A549 (cell line): ENCODE measurements around the gene PSMC6. TPM values are rescaled to one million over a fixed set of nuclear protein-coding genes. Genes with fewer than 3 reads are reported as not detected.
A peak's percentile ranks its signal among the peaks of the same experiment; 100 is the strongest.

Experiments used
- ATAC-seq, 2 experiments: fragments of 200-7000 bp in 1 of 2; fragments of >200 bp in 1 of 2; cut with Nextera tagmentation in 1 of 2; cut with Tn5 transposase in 1 of 2; 3 replicates each; pipeline versions ENCODE4 v1.8.0 to v1.9.1; 2018 to 2020; ENCODE audit warnings: mild to moderate bottlenecking in 1 of 2, moderate library complexity in 1 of 2
- CTCF ChIA-PET: fragments of 300-600 bp; sonication (Branson Sonifier 250); formaldehyde crosslinking; extraction: SDS; loops from one replicate; lab custom pipeline; 2021; ENCODE audit warnings: antibody characterized with exemption, inconsistent platforms; lab: Yijun Ruan, JAX
- POLR2A ChIA-PET: fragments of 350-600 bp; formaldehyde crosslinking; extraction: SDS; loops from one replicate; lab custom pipeline; 2021; ENCODE audit warnings: antibody characterized with exemption, inconsistent platforms; lab: Yijun Ruan, JAX
- DNase-seq, 2 experiments: peaks; one replicate each; pipeline versions ENCODE4 v3.0.0 to v3.0.0-alpha.2; 2011 to 2016; ENCODE audit warnings: low read depth in 1 of 2, low spot score in 1 of 2
- FAIRE-seq: peaks from 2 replicates; lab custom pipeline; 2011; peaks lifted over from hg19 to GRCh38; lab: Jason Lieb, UNC
- H3K27ac ChIP-seq, 2 experiments: fragments of >200 bp; sonication (Bioruptor Twin); formaldehyde crosslinking; 3 replicates each; pipeline ENCODE4 v1.5.1; 2016 to 2017
- H3K4me1 ChIP-seq: fragments of >200 bp; sonication (Bioruptor Twin); formaldehyde crosslinking; 3 replicates; pipeline ENCODE4 v1.6.1; 2016
- H3K4me2 ChIP-seq: fragments of >200 bp; sonication (Bioruptor Twin); formaldehyde crosslinking; 3 replicates; pipeline ENCODE4 v1.6.1; 2016
- H3K4me3 ChIP-seq: fragments of >200 bp; sonication (Bioruptor Twin); formaldehyde crosslinking; 3 replicates; pipeline ENCODE4 v1.5.1; 2016
- H3K9me3 ChIP-seq: fragments of >200 bp; sonication (Bioruptor Twin); formaldehyde crosslinking; 3 replicates; pipeline ENCODE4 v1.6.1; 2016
- BCL3 ChIP-seq: fragments of >200 bp; sonication (Bioruptor Twin); formaldehyde crosslinking; IDR thresholded peaks from 3 replicates; pipeline ENCODE4 v1.6.1; 2016
- CBX8 ChIP-seq: fragments of 200-600 bp; sonication (generic); IDR thresholded peaks from 2 replicates; pipeline ENCODE4 v1.6.1; 2016
- CHD4 ChIP-seq: fragments of 200-600 bp; sonication (generic); IDR thresholded peaks from 2 replicates; pipeline ENCODE4 v1.6.1; 2016; ENCODE audit warnings: antibody characterized with exemption, mild to moderate bottlenecking, borderline replicate concordance
- CTCF ChIP-seq: fragments of >200 bp; sonication (Bioruptor Twin); formaldehyde crosslinking; IDR thresholded peaks from 3 replicates; pipeline ENCODE4 v1.5.1; 2016
- EP300 ChIP-seq, 2 experiments: fragments of >200 bp; sonication (Bioruptor Twin); formaldehyde crosslinking; IDR thresholded peaks; 2 replicates in 1 of 2; 3 replicates in 1 of 2; pipeline ENCODE4 v1.6.1; 2016 to 2017
- ESRRA ChIP-seq: fragments of 150-350 bp; IDR thresholded peaks from 2 replicates; pipeline ENCODE4 v1.6.1; 2014; ENCODE audit warnings: mild to moderate bottlenecking, low read length, borderline replicate concordance
- FOXS1 ChIP-seq: fragments of 250-450 bp; sonication (Bioruptor Pico); IDR thresholded peaks from 2 replicates; pipeline ENCODE4 v1.5.0; 2020; ENCODE audit warnings: mild to moderate bottlenecking, moderate library complexity
- HES2 ChIP-seq: fragments of >200 bp; sonication (Bioruptor Twin); formaldehyde crosslinking; IDR thresholded peaks from 2 replicates; pipeline ENCODE4 v1.6.1; 2016
- KDM1A ChIP-seq: fragments of 200-600 bp; sonication (generic); IDR thresholded peaks from 2 replicates; pipeline ENCODE4 v1.6.1; 2016; ENCODE audit warnings: low read depth, mild to moderate bottlenecking
- MAFK ChIP-seq: fragments of 450-650 bp; IDR thresholded peaks from 2 replicates; pipeline ENCODE4 v1.6.1; 2014; ENCODE audit not compliant: partially characterized antibody
- MAX ChIP-seq: IDR thresholded peaks from 2 replicates; pipeline ENCODE4 v1.6.1; 2012
- MYC ChIP-seq: IDR thresholded peaks from 2 replicates; pipeline ENCODE4 v1.6.1; 2012; ENCODE audit warnings: mild to moderate bottlenecking, inconsistent platforms, low read length, improper control_type of control experiment, borderline replicate concordance
- NFE2L2 ChIP-seq: fragments of 150-350 bp; conservative IDR thresholded peaks from 2 replicates; pipeline ENCODE4 v1.6.1; 2014; ENCODE audit warnings: low read length
- NPAS2 ChIP-seq: fragments of 250-450 bp; sonication (Bioruptor Pico); IDR thresholded peaks from 2 replicates; pipeline ENCODE4 v1.8.0; 2022; ENCODE audit warnings: mild to moderate bottlenecking, moderate library complexity, borderline replicate concordance
- NR3C1 ChIP-seq: fragments of >200 bp; sonication (Bioruptor Twin); formaldehyde crosslinking; IDR thresholded peaks from 3 replicates; pipeline ENCODE4 v1.6.1; 2017
- PBX3 ChIP-seq: IDR thresholded peaks from 2 replicates; pipeline ENCODE4 v1.6.1; 2012
- PHF8 ChIP-seq: fragments of 200-600 bp; sonication (generic); IDR thresholded peaks from 2 replicates; pipeline ENCODE4 v1.6.1; 2016; ENCODE audit warnings: low read depth, mild to moderate bottlenecking, antibody characterized with exemption, moderate library complexity, borderline replicate concordance
- RAD21 ChIP-seq, 2 experiments: fragments of >200 bp in 1 of 2; sonication (Bioruptor Twin) in 1 of 2; formaldehyde crosslinking in 1 of 2; IDR thresholded peaks in 1 of 2; conservative IDR thresholded peaks in 1 of 2; 2 replicates in 1 of 2; 3 replicates in 1 of 2; pipeline ENCODE4 v1.6.1; 2012 to 2018; ENCODE audit warnings: inconsistent platforms in 1 of 2
- RARB ChIP-seq: fragments of 250-450 bp; sonication (Bioruptor Pico); IDR thresholded peaks from 2 replicates; pipeline ENCODE4 v1.8.0; 2021; ENCODE audit warnings: mild to moderate bottlenecking, moderate library complexity
- SMC3 ChIP-seq: fragments of >200 bp; sonication (Bioruptor Twin); formaldehyde crosslinking; IDR thresholded peaks from 3 replicates; pipeline ENCODE4 v1.6.1; 2018; ENCODE audit warnings: inconsistent platforms
- TP53 ChIP-seq: fragments of 250-450 bp; sonication (Bioruptor Pico); IDR thresholded peaks from 2 replicates; pipeline ENCODE4 v1.5.0; 2021; ENCODE audit warnings: mild to moderate bottlenecking, moderate library complexity
- ZC3H11A ChIP-seq: fragments of 450-650 bp; IDR thresholded peaks from 2 replicates; pipeline ENCODE4 v1.6.1; 2014; ENCODE audit warnings: antibody characterized with exemption, mild to moderate bottlenecking
- ZFP36 ChIP-seq: fragments of 450-650 bp; IDR thresholded peaks from 2 replicates; pipeline ENCODE4 v1.6.1; 2014; ENCODE audit warnings: borderline replicate concordance; ENCODE audit not compliant: partially characterized antibody
- ZNF302 ChIP-seq: fragments of 250-450 bp; sonication (Bioruptor Pico); IDR thresholded peaks from 2 replicates; pipeline ENCODE4 v1.9.0; 2021; ENCODE audit warnings: inconsistent platforms, mild to moderate bottlenecking, moderate library complexity
- ZSCAN20 ChIP-seq: fragments of 250-450 bp; sonication (Bioruptor Pico); IDR thresholded peaks from 2 replicates; pipeline ENCODE4 v1.8.0; 2022; ENCODE audit warnings: mild to moderate bottlenecking, moderate library complexity
- WGBS: methylation state at CpG from one replicate; pipeline ENCODE4 v1.1.6; 2017; ENCODE audit errors: missing lambda C conversion rate; 5-methylcytosine and 5-hydroxymethylcytosine counted together
- polyA plus RNA-seq, 4 experiments: library from polyadenylated mRNA; depleted of rRNA in 3 of 4; stranded (reverse); fragments of >200 nt; fragmentation: RNase III in 1 of 4; extraction: RNeasy Plus Mini Kit Qiagen cat#74134 plus additional on column Dnase treatment in 1 of 4; gene quantifications; 2 replicates in 3 of 4; 3 replicates in 1 of 4; pipeline ENCODE4 v1.2.3, GENCODE V29; 2011 to 2017

The PSMC6 gene
- polyA plus RNA-seq, 2 of the 4 experiments (the other 2 are of a cell fraction): 147 to 180 TPM

- TF ChIP-seq CHD4: no peak
- TF ChIP-seq NPAS2 (CRISPR knock-in tag): no peak
- TF ChIP-seq MAX: no peak
- no peak for TF ChIP-seq NR3C1
- no peak for TF ChIP-seq HES2
- TF ChIP-seq KDM1A: no peak
- no peak for TF ChIP-seq MYC
- TF ChIP-seq TP53: no peak
- no peak for TF ChIP-seq ZSCAN20 (CRISPR knock-in tag)
- no peak for TF ChIP-seq FOXS1 (CRISPR knock-in tag)
- no peak for TF ChIP-seq RAD21 (conservative IDR thresholded peaks at IDR 0.05 in 1 of 2, IDR thresholded peaks at IDR 0.05 in 1 of 2)
- no peak for TF ChIP-seq ZFP36
- TF ChIP-seq SMC3: no peak
- TF ChIP-seq ZNF302 (CRISPR knock-in tag): no peak
- TF ChIP-seq ZC3H11A: no peak
- no peak for TF ChIP-seq ESRRA
- CTCF ChIA-PET: interaction anchor here (0.7 to 1.6 kb wide), 2 partner anchors 11 to 49 kb away, joined by 3 to 4 read pairs; no protein-coding TSS in a partner anchor
- Histone ChIP-seq H3K27ac (no peak overlapping the region), H3K4me1 (peaks cover 9% of the 10 kb centered on the region; the same call in 2 of the 3 replicates), H3K4me2 (no peak overlapping the region), H3K9me3 (no peaks in the 10 kb centered on the region), H3K4me3 (no peak overlapping the region)
- ATAC-seq (no peak), FAIRE-seq (no peak), DNase-seq (no peak)
- WGBS: 92% methylated on average over 9 of the region's 9 CpGs
- POLR2A ChIA-PET: no interaction called here
Measured at GRCh38 chr14:52733824-52734223, 26.8 kb downstream of the PSMC6 start.

GRCh38 chr14:52735921-52736489 lies 29.0 kb downstream of the PSMC6 start:
- Histone ChIP-seq H3K27ac (no peak overlapping the region), H3K4me3 (no peak overlapping the region), H3K4me2 (no peak overlapping the region), H3K4me1 (0 out of 3 replicates have a peak, but pooled peaks cover 3% of the 10 kb centered on the region), H3K9me3 (no peaks in the 10 kb centered on the region)
- DNase-seq (no peak), FAIRE-seq (peak; percentile 90), ATAC-seq (no peak)
- ChIA-PET CTCF (no interaction called here), POLR2A (no interaction called here)
- 79% methylated on average over 1 of the region's 1 CpG for WGBS
- TF ChIP-seq RARB (CRISPR knock-in tag) (no peak), CHD4 (no peak), CBX8 (no peak), HES2 (no peak), PBX3 (no peak), EP300 (IDR thresholded peaks at IDR 0.05) (no peak), CTCF (no peak), ZNF302 (CRISPR knock-in tag) (no peak), BCL3 (no peak), PHF8 (no peak), NFE2L2 (no peak), ZSCAN20 (CRISPR knock-in tag) (no peak), MAFK (no peak)
